Adrenal gland (tissue), 5 donors: Measurements from ENCODE around the gene ZNF579.

Source experiments
- POLR2A ChIP-seq, 2 donors: fragments of 450-650 bp; IDR thresholded peaks; one replicate each; pipeline ENCODE4 v1.6.1; 2017; ENCODE audit warnings: antibody characterized with exemption in 2 of 2, mild to moderate bottlenecking in 2 of 2, moderate library complexity in 1 of 2
- TF ChIP-seq, protein P1 (sequence below), 6 experiments: fragments of 450-650 bp in 4 of 6; fragments of 200-600 bp in 2 of 6; sonication (generic) in 1 of 6; IDR thresholded peaks; 1 replicate in 5 of 6; 2 replicates in 1 of 6; pipeline versions ENCODE4 v1.5.1 to v1.8.0; 2016 to 2021; ENCODE audit warnings: antibody characterized with exemption in 6 of 6, mild to moderate bottlenecking in 2 of 6, moderate library complexity in 1 of 6
- donor health status: DM: no; HTN: no; CAD: no.

DNA sequence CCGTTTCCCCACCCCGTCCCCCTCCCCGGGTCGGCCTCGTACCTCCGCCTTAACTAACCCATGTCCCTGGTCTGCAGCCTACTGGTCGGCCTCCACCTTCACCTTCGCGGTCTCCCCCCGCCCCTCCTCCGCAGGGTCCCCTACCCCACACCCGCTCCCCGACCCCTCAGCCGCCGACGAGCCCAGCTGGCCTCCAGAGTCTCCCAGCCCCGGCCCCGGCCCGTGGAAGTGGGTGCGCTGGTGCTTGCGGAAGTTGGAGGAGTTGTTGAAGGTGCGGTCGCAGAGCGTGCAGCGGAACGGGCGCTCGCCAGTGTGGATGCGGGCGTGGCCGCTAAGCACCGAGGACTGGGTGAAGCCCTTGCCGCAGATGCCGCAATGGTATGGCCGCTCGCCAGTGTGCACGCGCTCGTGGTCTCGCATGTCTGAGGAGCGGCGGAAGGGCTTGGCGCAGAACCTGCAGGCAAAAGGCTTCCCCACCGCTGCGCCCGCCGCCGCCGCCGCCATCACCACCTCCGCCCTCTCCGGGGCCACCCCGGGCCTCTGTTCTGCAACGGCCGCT is 41.1 kb upstream of the ZNF579 start:
- TF ChIP-seq, protein P1, sequence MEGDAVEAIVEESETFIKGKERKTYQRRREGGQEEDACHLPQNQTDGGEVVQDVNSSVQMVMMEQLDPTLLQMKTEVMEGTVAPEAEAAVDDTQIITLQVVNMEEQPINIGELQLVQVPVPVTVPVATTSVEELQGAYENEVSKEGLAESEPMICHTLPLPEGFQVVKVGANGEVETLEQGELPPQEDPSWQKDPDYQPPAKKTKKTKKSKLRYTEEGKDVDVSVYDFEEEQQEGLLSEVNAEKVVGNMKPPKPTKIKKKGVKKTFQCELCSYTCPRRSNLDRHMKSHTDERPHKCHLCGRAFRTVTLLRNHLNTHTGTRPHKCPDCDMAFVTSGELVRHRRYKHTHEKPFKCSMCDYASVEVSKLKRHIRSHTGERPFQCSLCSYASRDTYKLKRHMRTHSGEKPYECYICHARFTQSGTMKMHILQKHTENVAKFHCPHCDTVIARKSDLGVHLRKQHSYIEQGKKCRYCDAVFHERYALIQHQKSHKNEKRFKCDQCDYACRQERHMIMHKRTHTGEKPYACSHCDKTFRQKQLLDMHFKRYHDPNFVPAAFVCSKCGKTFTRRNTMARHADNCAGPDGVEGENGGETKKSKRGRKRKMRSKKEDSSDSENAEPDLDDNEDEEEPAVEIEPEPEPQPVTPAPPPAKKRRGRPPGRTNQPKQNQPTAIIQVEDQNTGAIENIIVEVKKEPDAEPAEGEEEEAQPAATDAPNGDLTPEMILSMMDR (IDR thresholded peaks at IDR 0.05), result no peak
- TF ChIP-seq POLR2A (IDR thresholded peaks at IDR 0.05), result no peak
